ENCODE results near the gene SKI.

Gene SKI

GRCh38 chr1:2346691-2347408 is 118.7 kb downstream of the SKI start:
- TF ChIP-seq GATA3 (IDR thresholded peaks at IDR 0.05; ENCODE audit: low read depth, low read length) = no peak
- no peak for TF ChIP-seq GATA2 (IDR thresholded peaks at IDR 0.05; ENCODE audit: low read depth, low read length)

GRCh38 chr1:2347409-2347785 is 119.3 kb downstream of the SKI start:
- TF ChIP-seq GATA2 (IDR thresholded peaks at IDR 0.05; ENCODE audit: low read depth, low read length) (no peak), GATA3 (IDR thresholded peaks at IDR 0.05; ENCODE audit: low read depth, low read length) (no peak)

- TF ChIP-seq GATA3 (IDR thresholded peaks at IDR 0.05; ENCODE audit: low read depth, low read length) = no peak
- TF ChIP-seq GATA2 (IDR thresholded peaks at IDR 0.05; ENCODE audit: low read depth, low read length) = no peak
Observed at GRCh38 chr1:2347896-2348295, 119.8 kb downstream of the SKI start.

GRCh38 chr1:2348346-2349325 is 120.5 kb downstream of the SKI start:
- no peak for TF ChIP-seq GATA3 (IDR thresholded peaks at IDR 0.05; ENCODE audit: low read depth, low read length)
- TF ChIP-seq GATA2 (IDR thresholded peaks at IDR 0.05; ENCODE audit: low read depth, low read length) = no peak

GRCh38 chr1:2349806-2350205 is 121.7 kb downstream of the SKI start:
- TF ChIP-seq GATA2 (IDR thresholded peaks at IDR 0.05; ENCODE audit: low read depth, low read length) = no peak
- no peak for TF ChIP-seq GATA3 (IDR thresholded peaks at IDR 0.05; ENCODE audit: low read depth, low read length)

GRCh38 chr1:2350501-2350900 is 122.4 kb downstream of the SKI start:
- no peak for TF ChIP-seq GATA2 (IDR thresholded peaks at IDR 0.05; ENCODE audit: low read depth, low read length)

GRCh38 chr1:2350911-2351655 is 123.0 kb downstream of the SKI start:
- TF ChIP-seq GATA3 (IDR thresholded peaks at IDR 0.05; ENCODE audit: low read depth, low read length) (no peak), GATA2 (IDR thresholded peaks at IDR 0.05; ENCODE audit: low read depth, low read length) (no peak)

GRCh38 chr1:2351723-2352122 is 123.6 kb downstream of the SKI start:
- TF ChIP-seq GATA2 (IDR thresholded peaks at IDR 0.05; ENCODE audit: low read depth, low read length) (no peak), GATA3 (IDR thresholded peaks at IDR 0.05; ENCODE audit: low read depth, low read length) (no peak)

- TF ChIP-seq GATA2 (IDR thresholded peaks at IDR 0.05; ENCODE audit: low read depth, low read length) = no peak
- TF ChIP-seq GATA3 (IDR thresholded peaks at IDR 0.05; ENCODE audit: low read depth, low read length) = no peak
Observed at GRCh38 chr1:2352341-2352896, 124.3 kb downstream of the SKI start.

GRCh38 chr1:2352897-2353550 is 124.9 kb downstream of the SKI start:
- TF ChIP-seq GATA3 (IDR thresholded peaks at IDR 0.05; ENCODE audit: low read depth, low read length) = no peak
- TF ChIP-seq GATA2 (IDR thresholded peaks at IDR 0.05; ENCODE audit: low read depth, low read length) = no peak

- TF ChIP-seq GATA2 (IDR thresholded peaks at IDR 0.05; ENCODE audit: low read depth, low read length) = no peak
- TF ChIP-seq GATA3 (IDR thresholded peaks at IDR 0.05; ENCODE audit: low read depth, low read length) = no peak
Observed at GRCh38 chr1:2353551-2354438, 125.7 kb downstream of the SKI start.

GRCh38 chr1:2354511-2355372 is 126.6 kb downstream of the SKI start:
- TF ChIP-seq GATA3 (IDR thresholded peaks at IDR 0.05; ENCODE audit: low read depth, low read length) (no peak), GATA2 (IDR thresholded peaks at IDR 0.05; ENCODE audit: low read depth, low read length) (no peak)

Measured in SH-SY5Y (cell line).